Smooth muscle cell (in vitro differentiated cells): ENCODE results near the gene CFAP97D1. TPM values are rescaled to one million over a fixed set of nuclear protein-coding genes. Genes with fewer than 3 reads are reported as not detected.
A peak's percentile ranks its signal among the peaks of the same experiment; 100 is the strongest.

ENCODE experiments used
- DNase-seq: peaks from one replicate; lab custom pipeline; 2025; ENCODE audit not compliant: unreplicated experiment; lab: John Stamatoyannopoulos, UW
- H2AFZ ChIP-seq: fragments of 200-600 bp; sonication (generic); 2 replicates; pipeline ENCODE4 v1.6.0; 2016; ENCODE audit warnings: antibody characterized with exemption, low read depth, mild to moderate bottlenecking
- H3F3A ChIP-seq: fragments of 200-600 bp; sonication (generic); 2 replicates; pipeline ENCODE4 v1.6.0; 2017; ENCODE audit warnings: antibody characterized with exemption, low read depth
- H3K27ac ChIP-seq: fragments of 200-600 bp; sonication (generic); 2 replicates; pipeline ENCODE4 v1.5.1; 2016; ENCODE audit warnings: low read depth, mild to moderate bottlenecking
- H3K27me3 ChIP-seq: fragments of 200-600 bp; sonication (generic); 2 replicates; pipeline ENCODE4 v1.6.1; 2016; ENCODE audit warnings: low read depth, mild to moderate bottlenecking
- H3K36me3 ChIP-seq: fragments of 200-600 bp; sonication (generic); 2 replicates; pipeline ENCODE4 v1.5.1; 2016; ENCODE audit warnings: low read depth
- H3K4me1 ChIP-seq: fragments of 200-600 bp; sonication (generic); 2 replicates; pipeline ENCODE4 v1.5.1; 2016; ENCODE audit warnings: low read depth
- H3K4me2 ChIP-seq: fragments of 200-600 bp; sonication (generic); 2 replicates; pipeline ENCODE4 v1.6.0; 2016; ENCODE audit warnings: mild to moderate bottlenecking
- H3K4me3 ChIP-seq: fragments of 200-600 bp; sonication (generic); 2 replicates; pipeline ENCODE4 v1.5.1; 2016; ENCODE audit warnings: mild to moderate bottlenecking
- H3K79me2 ChIP-seq: fragments of 200-600 bp; sonication (generic); 2 replicates; pipeline ENCODE4 v1.6.0; 2016; ENCODE audit warnings: low read depth, mild to moderate bottlenecking
- H3K9ac ChIP-seq: fragments of 200-600 bp; sonication (generic); 2 replicates; pipeline ENCODE4 v1.6.0; 2016; ENCODE audit warnings: low read depth
- H3K9me3 ChIP-seq: fragments of 200-600 bp; sonication (generic); replicated peaks from 2 replicates; pipeline ENCODE4 v1.5.1; 2016; ENCODE audit warnings: low read depth
- H4K20me1 ChIP-seq: fragments of 200-600 bp; sonication (generic); 2 replicates; pipeline ENCODE4 v1.6.0; 2016; ENCODE audit warnings: low read depth
- WGBS: methylation state at CpG from one replicate; pipeline ENCODE4 v1.1.7; 2016; ENCODE audit warnings: low lambda C conversion rate; 5-methylcytosine and 5-hydroxymethylcytosine counted together
- polyA plus RNA-seq: library from polyadenylated mRNA; unstranded; fragments of >200 nt; fragmentation: Nextera tagmentation; extraction: Ambion mirVana; gene quantifications from 2 replicates; pipeline ENCODE4 v1.2.1, GENCODE V29; 2016
- total RNA-seq: library from RNA; depleted of rRNA; stranded (reverse); fragments of >200 nt; gene quantifications from 2 replicates; pipeline ENCODE4 v1.2.3, GENCODE V29; 2014
- TF ChIP-seq, protein P1 (sequence below): fragments of 200-600 bp; sonication (generic); IDR thresholded peaks from 2 replicates; pipeline ENCODE4 v1.5.1; 2017; ENCODE audit warnings: borderline replicate concordance, mild to moderate bottlenecking, antibody characterized with exemption; ENCODE audit not compliant: insufficient read depth, poor library complexity, severe bottlenecking

Gene CFAP97D1
- total and polyA plus RNA-seq, 2 experiments from 2014 or later = 0.09 TPM; not detected in 1

DNA sequence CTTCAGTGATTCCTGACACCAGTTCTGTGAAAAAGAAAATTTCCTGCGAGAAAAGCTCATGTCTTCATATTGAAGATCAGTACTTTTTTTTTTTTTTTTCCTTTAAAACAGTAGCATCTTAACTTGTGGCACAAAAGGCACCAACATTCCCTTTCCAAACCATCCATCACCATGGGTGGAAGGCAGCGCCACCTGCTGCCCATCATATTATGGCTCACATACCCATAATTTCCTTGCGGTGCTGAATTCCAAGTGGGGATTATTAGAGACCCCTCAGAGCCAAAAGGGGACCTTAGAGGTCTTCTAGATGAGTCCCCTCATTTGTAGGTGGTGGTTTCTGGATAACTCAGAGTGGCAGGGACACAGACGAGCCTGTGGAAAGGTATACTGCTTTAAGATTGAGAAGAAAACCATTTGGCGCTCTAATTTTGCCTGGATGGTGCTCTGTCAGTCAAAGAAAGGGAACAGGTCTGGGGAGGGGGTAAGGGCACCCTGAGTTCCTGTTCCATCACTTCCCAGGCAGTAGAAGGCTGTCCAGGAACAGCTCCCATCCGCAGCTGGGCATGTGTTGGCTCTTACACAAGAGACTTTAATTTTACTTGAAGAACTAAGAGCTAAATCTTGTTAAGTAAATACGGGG lies 13.7 kb upstream of the CFAP97D1 start:
- Histone ChIP-seq H3K9me3 (no peaks in the 10 kb centered on the region), H3F3A (no peaks in the 10 kb centered on the region), H3K4me1 (no peaks in the 10 kb centered on the region), H3K36me3 (no peaks in the 10 kb centered on the region), H3K9ac (no peak overlapping the region), H3K79me2 (no peaks in the 10 kb centered on the region), H3K4me3 (no peak overlapping the region), H2AFZ (no peak overlapping the region), H3K27ac (no peak overlapping the region), H3K4me2 (no peak overlapping the region), H4K20me1 (no peaks in the 10 kb centered on the region), H3K27me3 (no peaks in the 10 kb centered on the region)
- DNase-seq = no peak
- 60% methylated on average over 7 of the region's 7 CpGs for WGBS
- TF ChIP-seq, protein P1, sequence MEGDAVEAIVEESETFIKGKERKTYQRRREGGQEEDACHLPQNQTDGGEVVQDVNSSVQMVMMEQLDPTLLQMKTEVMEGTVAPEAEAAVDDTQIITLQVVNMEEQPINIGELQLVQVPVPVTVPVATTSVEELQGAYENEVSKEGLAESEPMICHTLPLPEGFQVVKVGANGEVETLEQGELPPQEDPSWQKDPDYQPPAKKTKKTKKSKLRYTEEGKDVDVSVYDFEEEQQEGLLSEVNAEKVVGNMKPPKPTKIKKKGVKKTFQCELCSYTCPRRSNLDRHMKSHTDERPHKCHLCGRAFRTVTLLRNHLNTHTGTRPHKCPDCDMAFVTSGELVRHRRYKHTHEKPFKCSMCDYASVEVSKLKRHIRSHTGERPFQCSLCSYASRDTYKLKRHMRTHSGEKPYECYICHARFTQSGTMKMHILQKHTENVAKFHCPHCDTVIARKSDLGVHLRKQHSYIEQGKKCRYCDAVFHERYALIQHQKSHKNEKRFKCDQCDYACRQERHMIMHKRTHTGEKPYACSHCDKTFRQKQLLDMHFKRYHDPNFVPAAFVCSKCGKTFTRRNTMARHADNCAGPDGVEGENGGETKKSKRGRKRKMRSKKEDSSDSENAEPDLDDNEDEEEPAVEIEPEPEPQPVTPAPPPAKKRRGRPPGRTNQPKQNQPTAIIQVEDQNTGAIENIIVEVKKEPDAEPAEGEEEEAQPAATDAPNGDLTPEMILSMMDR = peak; percentile 61

DNA sequence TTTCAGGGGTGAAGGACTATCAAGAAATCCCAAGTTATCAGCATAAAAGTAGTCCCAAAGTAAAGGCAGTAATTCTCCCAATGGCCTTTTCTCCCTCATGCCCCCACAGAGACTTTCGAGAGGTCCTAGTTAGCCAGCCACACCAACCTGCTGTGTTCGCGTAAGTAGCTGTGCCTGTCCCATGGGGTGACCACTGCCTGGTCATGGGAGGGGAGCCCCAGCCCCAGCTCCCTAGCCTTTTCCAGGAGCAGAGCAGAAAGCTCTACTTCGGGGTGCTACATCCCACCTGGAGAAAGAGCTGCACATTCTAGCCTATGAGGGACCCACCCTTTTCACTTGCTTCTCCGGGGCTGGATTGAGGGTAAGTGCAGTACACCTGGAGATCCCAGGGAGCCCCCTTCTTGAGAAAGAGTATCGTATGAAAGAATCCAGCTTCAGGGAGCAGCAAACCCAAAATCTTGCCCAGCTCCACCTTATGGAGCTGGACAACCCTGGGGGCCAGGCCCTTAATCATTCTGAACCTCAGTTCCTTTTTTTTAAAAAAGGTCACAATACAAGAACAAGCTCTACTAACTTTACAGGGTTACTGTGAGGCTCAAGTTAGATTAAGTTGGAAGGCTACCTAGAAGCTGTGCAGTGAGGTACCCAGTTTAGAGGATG lies 13.1 kb upstream of the CFAP97D1 start:
- no peaks in the 10 kb centered on the region for H3K4me1 ChIP-seq
- H3K4me3 ChIP-seq = no peak overlapping the region
- peaks cover 3% of the 10 kb centered on the region for H4K20me1 ChIP-seq
- H2AFZ ChIP-seq = no peak overlapping the region
- H3K27me3 ChIP-seq = no peaks in the 10 kb centered on the region
- WGBS = 94% methylated on average over 6 of the region's 6 CpGs
- TF ChIP-seq, protein P1 = no peak
- H3K9me3 ChIP-seq = no peaks in the 10 kb centered on the region
- H3F3A ChIP-seq = no peaks in the 10 kb centered on the region
- H3K9ac ChIP-seq = no peak overlapping the region
- no peak for DNase-seq
- no peaks in the 10 kb centered on the region for H3K79me2 ChIP-seq
- H3K4me2 ChIP-seq = no peak overlapping the region
- no peaks in the 10 kb centered on the region for H3K36me3 ChIP-seq
- H3K27ac ChIP-seq = no peak overlapping the region

DNA sequence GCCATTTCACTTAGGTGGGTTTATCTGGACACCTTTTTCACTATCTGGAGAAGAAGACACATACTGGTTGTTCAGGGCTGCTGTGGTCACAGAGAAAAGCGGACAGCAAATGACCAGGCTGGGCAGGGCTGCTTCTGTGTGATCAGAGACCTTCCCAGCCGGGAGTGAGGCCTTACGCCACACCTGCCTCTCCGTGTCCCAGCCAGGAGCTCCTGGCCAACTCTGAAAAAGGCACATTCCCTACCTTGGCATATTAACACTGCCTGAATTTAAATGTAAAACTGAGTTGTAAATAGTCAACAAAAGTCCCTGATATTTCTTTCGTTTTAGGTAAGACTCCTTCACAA lies 12.5 kb upstream of the CFAP97D1 start:
- Histone ChIP-seq H3K36me3 (no peaks in the 10 kb centered on the region), H3K79me2 (no peaks in the 10 kb centered on the region), H3K9me3 (no peaks in the 10 kb centered on the region), H3F3A (no peaks in the 10 kb centered on the region), H3K4me2 (no peak overlapping the region), H3K4me1 (no peaks in the 10 kb centered on the region), H3K9ac (no peak overlapping the region), H4K20me1 (peaks cover 8% of the 10 kb centered on the region), H3K4me3 (no peak overlapping the region), H3K27me3 (no peaks in the 10 kb centered on the region), H3K27ac (no peak overlapping the region), H2AFZ (no peak overlapping the region)
- DNase-seq = no peak
- WGBS = 95% methylated on average over 5 of the region's 5 CpGs
- TF ChIP-seq, protein P1 = no peak

DNA sequence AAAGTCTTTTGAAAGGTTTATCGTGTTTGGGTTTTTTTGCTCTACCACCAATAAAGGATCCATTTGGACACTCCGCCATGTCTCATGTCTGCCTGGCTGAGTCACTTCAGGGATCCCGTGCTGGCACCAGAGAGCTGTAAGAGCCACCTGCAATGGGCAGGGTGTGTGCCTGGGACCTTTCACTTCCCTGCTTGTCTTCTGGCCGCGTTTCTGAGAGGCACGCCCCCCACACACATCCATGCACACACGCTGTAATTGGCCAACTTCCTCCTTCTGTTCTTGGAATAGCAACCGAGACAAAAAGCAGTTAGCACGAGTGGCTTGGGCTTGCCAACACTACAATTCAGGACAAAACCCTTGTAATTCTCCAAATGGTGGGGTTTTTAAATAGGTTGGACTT lies 11.9 kb upstream of the CFAP97D1 start:
- 82% methylated on average over 9 of the region's 9 CpGs for WGBS
- Histone ChIP-seq H3K9ac (no peak overlapping the region), H4K20me1 (peaks cover 14% of the 10 kb centered on the region), H3K4me2 (no peak overlapping the region), H2AFZ (no peak overlapping the region), H3F3A (no peaks in the 10 kb centered on the region), H3K4me3 (no peak overlapping the region), H3K27ac (no peak overlapping the region), H3K4me1 (no peaks in the 10 kb centered on the region), H3K36me3 (no peaks in the 10 kb centered on the region), H3K9me3 (no peaks in the 10 kb centered on the region), H3K27me3 (no peaks in the 10 kb centered on the region), H3K79me2 (no peaks in the 10 kb centered on the region)
- no peak for DNase-seq
- TF ChIP-seq, protein P1 = no peak
